AG04449 (cell line): Measurements from ENCODE around the gene MRPL42.

ENCODE experiments used
- CTCF ChIA-PET: fragments of 350-600 bp; formaldehyde crosslinking; extraction: SDS; loops from one replicate; lab custom pipeline; 2021; ENCODE audit warnings: antibody characterized with exemption; lab: Yijun Ruan, JAX
- POLR2A ChIA-PET: fragments of 400-600, 350-600 bp; formaldehyde crosslinking; extraction: SDS; loops from one replicate; lab custom pipeline; 2020; ENCODE audit warnings: antibody characterized with exemption, inconsistent platforms; lab: Yijun Ruan, JAX
- DNase-seq: peaks from one replicate; pipeline ENCODE4 v3.0.0-alpha.2; 2010; ENCODE audit warnings: low read depth, low spot score
- H3K4me3 ChIP-seq: 2 replicates; pipeline ENCODE4 v1.5.1; 2011; ENCODE audit warnings: low read depth, mild to moderate bottlenecking, control low read depth, low read length
- TF ChIP-seq, protein P1 (sequence below): IDR thresholded peaks from one replicate; pipeline ENCODE4 v1.5.1; 2011; ENCODE audit warnings: mild to moderate bottlenecking, moderate library complexity, low read length, control low read depth, inconsistent platforms; ENCODE audit not compliant: insufficient read depth; ENCODE audit errors: missing control alignments

MRPL42 gene

GRCh38 chr12:93537769-93538168 lies 70.5 kb downstream of the MRPL42 start:
- ChIA-PET CTCF (interaction anchor here (1.8 to 2.2 kb wide), 2 partner anchors 11 to 564 kb away, joined by 9 to 10 read pairs; no protein-coding TSS in a partner anchor), POLR2A (no interaction called here)
- DNase-seq: no peak
- TF ChIP-seq, protein P1, sequence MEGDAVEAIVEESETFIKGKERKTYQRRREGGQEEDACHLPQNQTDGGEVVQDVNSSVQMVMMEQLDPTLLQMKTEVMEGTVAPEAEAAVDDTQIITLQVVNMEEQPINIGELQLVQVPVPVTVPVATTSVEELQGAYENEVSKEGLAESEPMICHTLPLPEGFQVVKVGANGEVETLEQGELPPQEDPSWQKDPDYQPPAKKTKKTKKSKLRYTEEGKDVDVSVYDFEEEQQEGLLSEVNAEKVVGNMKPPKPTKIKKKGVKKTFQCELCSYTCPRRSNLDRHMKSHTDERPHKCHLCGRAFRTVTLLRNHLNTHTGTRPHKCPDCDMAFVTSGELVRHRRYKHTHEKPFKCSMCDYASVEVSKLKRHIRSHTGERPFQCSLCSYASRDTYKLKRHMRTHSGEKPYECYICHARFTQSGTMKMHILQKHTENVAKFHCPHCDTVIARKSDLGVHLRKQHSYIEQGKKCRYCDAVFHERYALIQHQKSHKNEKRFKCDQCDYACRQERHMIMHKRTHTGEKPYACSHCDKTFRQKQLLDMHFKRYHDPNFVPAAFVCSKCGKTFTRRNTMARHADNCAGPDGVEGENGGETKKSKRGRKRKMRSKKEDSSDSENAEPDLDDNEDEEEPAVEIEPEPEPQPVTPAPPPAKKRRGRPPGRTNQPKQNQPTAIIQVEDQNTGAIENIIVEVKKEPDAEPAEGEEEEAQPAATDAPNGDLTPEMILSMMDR: no peak
- H3K4me3 ChIP-seq: no peak overlapping the region

DNA sequence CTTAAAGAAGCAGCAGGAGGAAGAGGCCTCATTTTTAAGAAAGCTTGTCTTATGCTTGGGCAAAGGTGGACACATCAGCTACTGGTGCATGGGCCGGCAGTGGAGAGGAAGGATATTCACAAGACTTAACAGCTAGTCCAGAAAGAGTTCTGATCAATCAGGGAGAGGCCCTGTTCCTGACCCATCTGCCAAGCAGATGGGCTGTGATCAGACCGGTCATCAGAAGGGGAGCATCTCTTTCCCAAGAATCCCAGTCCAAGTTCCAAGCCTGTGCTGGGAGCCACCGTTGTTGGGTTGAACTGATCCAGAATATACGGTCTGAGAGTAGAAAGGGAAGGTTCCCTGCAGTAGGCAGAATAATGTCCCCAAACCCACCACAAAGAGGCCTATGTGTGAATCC lies 72.5 kb downstream of the MRPL42 start:
- TF ChIP-seq, protein P1: no peak
- no peak for DNase-seq
- no peak overlapping the region for H3K4me3 ChIP-seq
- CTCF ChIA-PET: interaction anchor here (0.6 to 2.2 kb wide), 4 partner anchors 28 to 562 kb away, joined by 3 to 9 read pairs (median 3); no protein-coding TSS in a partner anchor
- POLR2A ChIA-PET: no interaction called here

DNA sequence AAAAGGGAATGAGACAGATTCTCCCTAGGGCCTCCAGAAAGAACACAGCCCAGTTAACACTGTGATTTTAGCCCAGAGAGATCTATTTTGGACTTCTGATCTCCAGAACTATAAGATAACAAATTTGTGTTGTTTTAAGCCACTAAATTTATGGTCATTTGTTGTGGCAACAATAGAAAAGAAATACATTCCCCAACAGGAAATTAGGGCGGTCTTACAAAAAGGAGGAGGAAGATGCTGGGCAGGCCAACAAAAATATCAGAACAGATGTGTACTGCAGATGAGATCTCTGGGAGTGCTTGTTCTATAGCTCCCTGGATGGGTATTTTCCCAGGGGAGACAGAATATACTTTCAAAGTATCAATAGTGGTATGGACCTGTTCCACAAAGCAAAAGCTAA lies 73.2 kb downstream of the MRPL42 start:
- POLR2A ChIA-PET: no interaction called here
- CTCF ChIA-PET: interaction anchor here (0.9 kb wide), 1 partner anchor 38 kb away, joined by 3 read pairs; no protein-coding TSS in a partner anchor
- H3K4me3 ChIP-seq: no peak overlapping the region
- DNase-seq: no peak
- TF ChIP-seq, protein P1: no peak

- TF ChIP-seq, protein P1: no peak
- POLR2A ChIA-PET: no interaction called here
- H3K4me3 ChIP-seq: no peak overlapping the region
- CTCF ChIA-PET: interaction anchor here (1.0 to 2.4 kb wide), 3 partner anchors 17 to 561 kb away, joined by 3 to 7 read pairs (median 4); no protein-coding TSS in a partner anchor
- DNase-seq: no peak
These were observed 74.4 kb downstream of the MRPL42 start for GRCh38 chr12:93541578-93542225.

- DNase-seq: no peak
- ChIA-PET POLR2A (no interaction called here), CTCF (interaction anchor here (0.6 to 1.2 kb wide), 3 partner anchors 9 to 80 kb away, joined by 3 to 4 read pairs (median 3); no protein-coding TSS in a partner anchor)
- H3K4me3 ChIP-seq: no peak overlapping the region
- TF ChIP-seq, protein P1: no peak
These were observed 80.5 kb downstream of the MRPL42 start for GRCh38 chr12:93547778-93548177.

DNA sequence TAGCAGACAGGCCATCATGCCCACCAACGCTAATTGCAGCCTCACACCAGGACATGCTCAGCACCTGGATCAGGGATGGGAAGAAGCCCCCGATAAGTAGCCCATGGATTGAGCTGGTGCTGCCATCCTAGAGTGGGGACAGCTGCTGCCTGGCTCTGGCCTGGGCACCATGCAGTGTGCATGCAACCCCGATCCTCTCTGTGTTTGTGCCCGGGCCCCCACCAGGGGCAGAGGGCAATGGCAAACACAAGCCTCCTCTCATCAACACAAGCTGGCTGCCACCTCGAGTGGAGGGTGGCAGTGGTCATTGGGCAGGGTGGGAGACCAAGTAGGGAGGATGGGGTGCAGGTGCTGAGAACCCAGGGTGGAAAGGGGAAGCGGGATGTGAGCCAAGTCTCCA lies 81.9 kb downstream of the MRPL42 start:
- TF ChIP-seq, protein P1: no peak
- ChIA-PET POLR2A (no interaction called here), CTCF (interaction anchor here (1.2 kb wide), 1 partner anchor 20 kb away, joined by 4 read pairs; no protein-coding TSS in a partner anchor)
- DNase-seq: no peak
- H3K4me3 ChIP-seq: no peak overlapping the region
